Measurements from ENCODE around the gene SNX4.

The SNX4 gene

DNA sequence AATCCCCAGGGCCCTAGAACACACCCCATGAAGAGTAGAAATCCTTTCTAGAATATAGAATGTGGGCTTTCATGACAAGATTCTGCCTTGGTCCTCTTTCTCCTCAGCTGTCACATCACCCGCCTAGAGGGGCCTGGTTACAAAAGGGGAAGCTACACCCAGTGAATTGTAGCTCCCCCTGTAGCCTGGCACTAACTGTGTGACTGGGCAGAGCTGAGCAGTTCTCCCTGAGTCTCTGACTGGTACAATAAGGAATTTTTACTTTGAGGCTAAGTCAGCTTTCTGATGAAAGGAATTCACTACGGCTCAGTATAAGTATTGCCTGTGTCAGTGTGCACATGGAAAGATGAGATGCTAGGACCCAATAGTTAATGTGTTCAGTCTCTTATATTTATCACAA, 116.2 kb downstream of the SNX4 start:
- no peak for DNase-seq (ENCODE audit: low read depth in 3 of 3)

- no peak for DNase-seq (ENCODE audit: low read depth in 3 of 3)
Measured at GRCh38 chr3:125402639-125403038, 117.4 kb downstream of the SNX4 start.

DNA sequence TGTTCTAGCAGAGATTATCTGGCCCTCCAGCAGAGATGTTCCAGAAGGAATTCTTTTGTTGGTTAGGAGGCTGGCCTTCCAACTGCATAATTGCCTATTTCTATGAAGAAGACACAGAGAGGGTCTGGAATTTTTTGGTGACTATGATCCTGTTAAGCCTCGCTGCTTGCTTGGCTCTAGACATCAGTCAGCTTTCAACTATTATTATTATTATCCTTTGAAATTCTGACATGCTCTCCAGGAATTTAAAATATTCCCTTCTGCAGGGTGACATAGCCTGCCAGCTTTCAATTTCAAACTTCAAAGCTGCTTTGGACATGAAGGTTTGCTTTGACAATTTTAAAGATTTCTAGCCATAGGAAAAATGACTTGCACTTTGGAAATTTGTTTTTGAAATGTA, 118.6 kb downstream of the SNX4 start:
- no peak for DNase-seq (ENCODE audit: low read depth in 3 of 3)

- no peak for DNase-seq (ENCODE audit: low read depth in 3 of 3)
Measured at GRCh38 chr3:125398952-125399351, 121.0 kb downstream of the SNX4 start.
